A172 (cell line): ENCODE results near the gene CALCA. TPM values are rescaled to one million over a fixed set of nuclear protein-coding genes. Genes with fewer than 3 reads are reported as not detected.

ENCODE experiments used
- DNase-seq: peaks from one replicate; pipeline ENCODE4 v3.0.0-alpha.2; 2015; ENCODE audit warnings: low spot score
- total RNA-seq: library from RNA; depleted of rRNA; stranded (reverse); fragments of >200 nt; shearing (Covaris generic); gene quantifications from 2 replicates; pipeline ENCODE4 v1.2.3, GENCODE V29; 2014; rRNA removed

CALCA gene
- total RNA-seq, 1 experiment from 2014 or later, result not detected

- DNase-seq, result no peak
Observed at GRCh38 chr11:14949437-14950147, 22.6 kb downstream of the CALCA start.

- DNase-seq, result no peak
Observed at GRCh38 chr11:14942745-14943144, 29.4 kb downstream of the CALCA start.

GRCh38 chr11:14938936-14939335 lies 33.2 kb downstream of the CALCA start:
- no peak for DNase-seq

DNA sequence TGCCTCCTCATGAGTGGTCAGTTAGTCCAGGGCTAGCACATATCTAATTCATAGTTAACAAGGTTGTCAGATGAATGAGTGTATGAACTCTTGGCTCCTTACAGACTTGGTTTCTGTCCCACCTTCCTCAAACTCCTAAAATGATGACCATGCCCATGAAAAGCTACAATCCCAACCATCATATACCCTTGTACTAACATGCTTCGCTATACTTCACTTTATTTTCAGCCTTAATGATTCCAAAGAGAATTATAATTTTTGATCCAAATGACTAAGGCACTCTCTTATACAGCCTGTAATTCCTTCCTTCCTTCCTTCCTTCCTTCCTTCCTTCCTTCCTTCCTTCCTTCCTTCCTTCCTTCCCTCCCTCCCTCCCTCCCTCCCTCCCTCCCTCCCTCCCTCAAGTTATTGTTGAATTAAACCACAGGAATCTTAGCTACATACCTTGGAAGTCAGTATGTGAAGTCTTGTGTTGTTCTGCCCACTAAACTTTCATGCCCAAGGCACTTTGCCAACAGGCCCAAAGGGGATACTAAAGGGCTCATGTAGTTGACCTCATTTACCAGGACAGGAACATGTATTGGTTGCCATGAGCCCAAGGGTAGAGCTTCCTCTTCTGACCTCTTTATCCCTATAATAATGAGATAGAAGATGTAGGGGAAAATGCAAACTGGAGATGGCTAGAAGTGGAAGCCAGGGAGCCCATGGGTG lies 37.4 kb downstream of the CALCA start:
- no peak for DNase-seq

GRCh38 chr11:14932447-14932846 lies 39.7 kb downstream of the CALCA start:
- DNase-seq, result no peak

DNA sequence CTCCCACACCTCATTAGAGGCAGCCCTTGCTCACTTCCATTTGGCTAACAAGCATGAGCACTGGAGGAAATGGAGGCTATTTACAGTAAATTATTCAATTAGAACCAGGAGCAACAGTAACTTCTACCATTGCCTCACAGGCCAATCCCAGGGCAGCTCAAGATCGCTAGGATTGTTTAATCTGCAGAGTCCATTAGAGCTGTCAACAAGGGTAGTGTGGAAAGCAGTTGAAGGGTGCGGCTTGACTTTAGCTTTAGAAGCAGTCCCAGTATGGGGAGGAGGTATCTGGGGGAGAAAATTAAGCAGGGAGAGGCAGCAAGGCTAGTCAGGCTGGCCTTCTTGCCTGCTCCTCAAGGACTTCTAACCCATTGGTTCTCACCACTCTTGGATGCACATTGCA lies 41.8 kb downstream of the CALCA start:
- no peak for DNase-seq

- DNase-seq, result no peak
Observed at GRCh38 chr11:14927146-14927545, 45.0 kb downstream of the CALCA start.

DNA sequence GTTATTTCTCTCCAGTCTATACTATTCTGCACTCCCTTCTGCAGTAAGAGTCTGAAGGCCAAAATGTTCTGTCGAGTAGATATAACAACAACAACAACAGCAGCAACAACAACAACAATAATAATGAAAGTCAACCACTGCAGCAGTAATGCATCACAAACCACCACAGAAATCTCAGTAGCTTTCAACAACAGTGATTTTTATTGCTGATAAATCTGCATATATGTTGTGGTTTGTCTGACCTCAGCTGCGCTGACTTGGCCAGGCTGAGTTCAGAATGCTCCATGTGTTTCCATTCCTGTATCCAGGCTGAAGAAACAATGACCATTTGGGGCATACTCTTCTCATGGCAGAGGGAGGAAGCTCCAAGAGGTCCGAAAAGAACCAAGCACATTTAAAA lies 47.8 kb downstream of the CALCA start:
- no peak for DNase-seq

Other genes starting within 250 kb of the CALCA start
- gene CYP2R1, start 80.1 kb downstream of the CALCA start, total RNA-seq, result 0.07 TPM in 1 of 2 replicates, not detected in the other
- gene CALCB, start 101.2 kb upstream of the CALCA start, total RNA-seq, result not detected in 2 replicates
- gene INSC, start 142.6 kb upstream of the CALCA start, total RNA-seq, result not detected in 2 replicates